Testis (tissue), 3 donors: ENCODE results near the gene PSMB7. TPM values are rescaled to one million over a fixed set of nuclear protein-coding genes. Genes with fewer than 3 reads are reported as not detected.

ENCODE experiments used
- DNase-seq: peaks from one replicate; pipeline ENCODE4 v3.0.0-alpha.2; 2019
- H3K27ac ChIP-seq, 2 donors: fragments of 200-600 bp; sonication (generic); one replicate each; pipeline ENCODE4 v1.5.1; 2019
- H3K27me3 ChIP-seq: fragments of 200-600 bp; sonication (generic); one replicate; pipeline ENCODE4 v1.5.1; 2019
- H3K36me3 ChIP-seq: fragments of 200-600 bp; sonication (generic); one replicate; pipeline ENCODE4 v1.5.1; 2017; ENCODE audit warnings: low read depth; ENCODE audit errors: missing control alignments
- H3K4me1 ChIP-seq: fragments of 200-600 bp; sonication (generic); one replicate; pipeline ENCODE4 v1.5.1; 2019
- H3K4me3 ChIP-seq, 2 donors: fragments of 200-600 bp; sonication (generic); one replicate each; pipeline ENCODE4 v1.5.1; 2017 to 2019
- H3K9me3 ChIP-seq: fragments of 200-600 bp; sonication (generic); one replicate; pipeline ENCODE4 v1.5.1; 2017
- CTCF ChIP-seq, 3 experiments: fragments of 450-650 bp in 2 of 3; fragments of 200-600 bp in 1 of 3; sonication (generic) in 1 of 3; IDR thresholded peaks; one replicate each; pipeline ENCODE4 v1.5.1; 2016 to 2019; ENCODE audit warnings: antibody characterized with exemption in 3 of 3, mild to moderate bottlenecking in 2 of 3, moderate library complexity in 1 of 3
- POLR2A ChIP-seq: fragments of 450-650 bp; IDR thresholded peaks from one replicate; pipeline ENCODE4 v1.6.1; 2017; ENCODE audit warnings: antibody characterized with exemption, mild to moderate bottlenecking, moderate library complexity
- WGBS, 2 donors: methylation state at CpG; one replicate each; pipeline ENCODE4 v1.1.5; 2018; 5-methylcytosine and 5-hydroxymethylcytosine counted together
- intact Hi-C: fragments of 100-400 bp; cut with DNase I; formaldehyde crosslinking; loops from one replicate; pipeline ENCODE4 v1.15.1; 2023; ENCODE audit warnings: low total_unique reads
- polyA plus RNA-seq: library from polyadenylated mRNA; stranded (reverse); fragments of 350-450 nt; fragmentation: Illumina TruSeq; extraction: RNeasy Lipid Tissue Mini Kit (QIAGEN cat#74804); gene quantifications from one replicate; pipeline ENCODE4 v1.2.3, GENCODE V29; 2014; ENCODE audit warnings: low read depth, low replicate concordance; ENCODE audit not compliant: insufficient read depth
- total RNA-seq, 2 donors: library from RNA; depleted of rRNA; stranded (reverse); fragments of >200 nt; gene quantifications; one replicate each; pipeline ENCODE4 v1.2.3, GENCODE V29; 2016

PSMB7 gene
- total and polyA plus RNA-seq, 3 donors from 2014 or later: 156 to 310 (median 188) TPM

- H3K4me1 ChIP-seq: no peaks in the 10 kb centered on the region
- no peaks in the 10 kb centered on the region for H3K27me3 ChIP-seq
- TF ChIP-seq POLR2A (no peak), CTCF (IDR thresholded peaks at IDR 0.05) (no peak)
- no peak overlapping the region for H3K4me3 ChIP-seq
- no peak for DNase-seq
- intact Hi-C loops: no loop called here
- no peaks in the 10 kb centered on the region for H3K9me3 ChIP-seq
- H3K36me3 ChIP-seq: no peaks in the 10 kb centered on the region
- WGBS, 2 donors: 78 to 80% methylated on average over 10 of the region's 10 CpGs
- no peak overlapping the region for H3K27ac ChIP-seq
Observed at GRCh38 chr9:124366476-124367220, 48.6 kb downstream of the PSMB7 start.

GRCh38 chr9:124365036-124365435 is 50.2 kb downstream of the PSMB7 start:
- WGBS, 2 donors: 77 to 91% methylated on average over 8 of the region's 8 CpGs
- Histone ChIP-seq H3K36me3 (no peaks in the 10 kb centered on the region), H3K9me3 (no peaks in the 10 kb centered on the region), H3K27ac (no peak overlapping the region), H3K4me3 (no peak overlapping the region), H3K27me3 (no peaks in the 10 kb centered on the region), H3K4me1 (no peaks in the 10 kb centered on the region)
- DNase-seq: no peak
- no peak for TF ChIP-seq CTCF (IDR thresholded peaks at IDR 0.05)
- no peak for TF ChIP-seq POLR2A
- intact Hi-C loops: no loop called here

GRCh38 chr9:124364141-124364540 is 51.1 kb downstream of the PSMB7 start:
- H3K27me3 ChIP-seq: no peaks in the 10 kb centered on the region
- H3K9me3 ChIP-seq: no peaks in the 10 kb centered on the region
- no peaks in the 10 kb centered on the region for H3K4me1 ChIP-seq
- intact Hi-C loops: no loop called here
- no peak for DNase-seq
- no peak overlapping the region for H3K27ac ChIP-seq
- H3K4me3 ChIP-seq: no peak overlapping the region
- TF ChIP-seq POLR2A: no peak
- TF ChIP-seq CTCF (IDR thresholded peaks at IDR 0.05): no peak
- H3K36me3 ChIP-seq: no peaks in the 10 kb centered on the region
- WGBS, 2 donors: 86 to 95% methylated on average over 4 of the region's 4 CpGs

GRCh38 chr9:124363326-124364096 is 51.7 kb downstream of the PSMB7 start:
- TF ChIP-seq POLR2A (no peak), CTCF (IDR thresholded peaks at IDR 0.05) (no peak)
- H3K4me3 ChIP-seq: no peak overlapping the region
- no peaks in the 10 kb centered on the region for H3K4me1 ChIP-seq
- DNase-seq: no peak
- H3K27ac ChIP-seq: no peak overlapping the region
- H3K36me3 ChIP-seq: no peaks in the 10 kb centered on the region
- no peaks in the 10 kb centered on the region for H3K9me3 ChIP-seq
- 94% methylated on average over 21 of the region's 21 CpGs for WGBS, 2 donors
- intact Hi-C loops: no loop called here
- H3K27me3 ChIP-seq: no peaks in the 10 kb centered on the region
